Measurements from ENCODE around the gene RAB3A. TPM values are rescaled to one million over a fixed set of nuclear protein-coding genes. Genes with fewer than 3 reads are reported as not detected.

The RAB3A gene
- total and polyA plus RNA-seq, 9 of the 15 experiments (the other 6 are each of a cell fraction or from before 2014, with no cell fraction given) = 0.17 to 5.1 (median 0.90) TPM; not detected in 1

- peak; percentile 77 for TF ChIP-seq ZNF512 (tag; IDR thresholded peaks at IDR 0.05)
- no peak for TF ChIP-seq MGA (IDR thresholded peaks at IDR 0.05)
- no peak for TF ChIP-seq DNMT1 (IDR thresholded peaks at IDR 0.05)
- TF ChIP-seq MEF2D (tag; conservative IDR thresholded peaks at IDR 0.05; ENCODE audit: low read depth) = no peak
- no peak for TF ChIP-seq CAMTA2 (CRISPR knock-in tag; conservative IDR thresholded peaks at IDR 0.05)
- no peak for TF ChIP-seq SMARCC2 (IDR thresholded peaks at IDR 0.05; ENCODE audit: low read depth)
- no peak for TF ChIP-seq SLC30A9 (CRISPR knock-in tag; IDR thresholded peaks at IDR 0.05)
- TF ChIP-seq HMGN3 (IDR thresholded peaks at IDR 0.05; ENCODE audit: borderline replicate concordance, extremely low read depth, insufficient read length, low read depth, low read length) = peak; percentile 53
- no peak; the same call in 1 of the 2 replicates for TF ChIP-seq NCOR1 (IDR thresholded peaks at IDR 0.05)
- TF ChIP-seq HCFC1 (IDR thresholded peaks at IDR 0.05; ENCODE audit: low read depth, low read length) = no peak
- no peak for TF ChIP-seq KLF10 (CRISPR knock-in tag; IDR thresholded peaks at IDR 0.05)
- no peak for TF ChIP-seq THRA (IDR thresholded peaks at IDR 0.05)
- TF ChIP-seq SIN3B (IDR thresholded peaks at IDR 0.05; ENCODE audit: low read depth) = no peak
These were observed 18.2 kb upstream of the RAB3A start (continued) for GRCh38 chr19:18221815-18222725.
